Loucy (cell line): ENCODE data around the gene TMEM163.

Source experiments
- H2AFZ ChIP-seq: fragments of 200-600 bp; sonication (generic); 2 replicates; pipeline ENCODE4 v1.6.0; 2016; ENCODE audit warnings: antibody characterized with exemption, mild to moderate bottlenecking, low read length, moderate library complexity
- H3F3A ChIP-seq: fragments of 200-600 bp; 2 replicates; pipeline ENCODE4 v1.6.0; 2016; ENCODE audit warnings: antibody characterized with exemption, low read depth, mild to moderate bottlenecking
- H3K27me3 ChIP-seq: fragments of 200-600 bp; sonication (generic); 2 replicates; pipeline ENCODE4 v1.6.1; 2014; ENCODE audit warnings: low read length, mild to moderate bottlenecking; ENCODE audit not compliant: insufficient read depth, poor library complexity, severe bottlenecking
- H3K36me3 ChIP-seq: fragments of 200-600 bp; sonication (generic); 2 replicates; pipeline ENCODE4 v1.6.1; 2016; ENCODE audit warnings: low read length; ENCODE audit not compliant: insufficient read depth
- H3K4me1 ChIP-seq: fragments of 200-600 bp; sonication (generic); 2 replicates; pipeline ENCODE4 v1.5.1; 2014; ENCODE audit warnings: low read length, mild to moderate bottlenecking; ENCODE audit not compliant: insufficient read depth, poor library complexity, severe bottlenecking
- H3K4me2 ChIP-seq: fragments of 200-600 bp; sonication (generic); 2 replicates; pipeline ENCODE4 v1.6.0; 2014; ENCODE audit warnings: antibody characterized with exemption, low read length, low read depth, mild to moderate bottlenecking; ENCODE audit not compliant: poor library complexity, severe bottlenecking
- H3K4me3 ChIP-seq: fragments of 200-600 bp; sonication (generic); 2 replicates; pipeline ENCODE4 v1.5.1; 2014; ENCODE audit warnings: low read length, mild to moderate bottlenecking, mixed read lengths; ENCODE audit not compliant: poor library complexity, severe bottlenecking
- H3K79me2 ChIP-seq: fragments of 200-600 bp; sonication (generic); 2 replicates; pipeline ENCODE4 v1.6.1; 2014; ENCODE audit warnings: low read length; ENCODE audit not compliant: insufficient read depth
- H3K9ac ChIP-seq: fragments of 200-600 bp; sonication (generic); 2 replicates; pipeline ENCODE4 v1.6.0; 2014; ENCODE audit warnings: mild to moderate bottlenecking, low read depth, low read length, moderate library complexity; ENCODE audit not compliant: poor library complexity, severe bottlenecking
- H3K9me2 ChIP-seq: fragments of 200-600 bp; sonication (generic); replicated peaks from 2 replicates; pipeline ENCODE4 v1.6.1; 2016; ENCODE audit warnings: low read depth, low read length, mixed read lengths
- H3K9me3 ChIP-seq: fragments of 200-600 bp; sonication (generic); 2 replicates; pipeline ENCODE4 v1.6.1; 2014; ENCODE audit warnings: mild to moderate bottlenecking, antibody characterized with exemption, low read length, low read depth; ENCODE audit not compliant: insufficient read depth
- H4K20me1 ChIP-seq: fragments of 200-600 bp; sonication (generic); 2 replicates; pipeline ENCODE4 v1.6.0; 2014; ENCODE audit warnings: antibody characterized with exemption, low read length, mild to moderate bottlenecking; ENCODE audit not compliant: insufficient read depth, poor library complexity, severe bottlenecking
- CTCF ChIP-seq: fragments of 200-600 bp; sonication (generic); conservative IDR thresholded peaks from 2 replicates; pipeline ENCODE4 v1.5.1; 2014; ENCODE audit warnings: mild to moderate bottlenecking, antibody characterized with exemption, low read length
- EZH2phosphoT487 ChIP-seq: fragments of 200-600 bp; IDR thresholded peaks from 2 replicates; pipeline ENCODE4 v1.6.1; 2018; ENCODE audit warnings: antibody characterized with exemption, mild to moderate bottlenecking, moderate library complexity, borderline replicate concordance

The TMEM163 gene

GRCh38 chr2:134628453-134628852 lies 90.3 kb downstream of the TMEM163 start:
- Histone ChIP-seq H3K9me3 (no peaks in the 10 kb centered on the region), H3K9ac (no peak overlapping the region), H2AFZ (no peak overlapping the region), H3K4me2 (no peak overlapping the region), H3K36me3 (no peaks in the 10 kb centered on the region), H3F3A (no peaks in the 10 kb centered on the region), H3K79me2 (no peaks in the 10 kb centered on the region), H3K4me3 (no peak overlapping the region), H3K27me3 (no peaks in the 10 kb centered on the region), H3K4me1 (no peaks in the 10 kb centered on the region), H3K9me2 (no peaks in the 10 kb centered on the region), H4K20me1 (no peaks in the 10 kb centered on the region)
- TF ChIP-seq EZH2phosphoT487 = no peak
- TF ChIP-seq CTCF = no peak

GRCh38 chr2:134626781-134627180 lies 92.0 kb downstream of the TMEM163 start:
- Histone ChIP-seq H3K9ac (no peak overlapping the region), H3K9me2 (no peaks in the 10 kb centered on the region), H3K9me3 (no peaks in the 10 kb centered on the region), H3F3A (no peaks in the 10 kb centered on the region), H3K79me2 (no peaks in the 10 kb centered on the region), H3K27me3 (no peaks in the 10 kb centered on the region), H2AFZ (no peak overlapping the region), H3K36me3 (no peaks in the 10 kb centered on the region), H3K4me1 (no peaks in the 10 kb centered on the region), H4K20me1 (no peaks in the 10 kb centered on the region), H3K4me2 (no peak overlapping the region), H3K4me3 (no peak overlapping the region)
- TF ChIP-seq EZH2phosphoT487 (no peak), CTCF (no peak)

- Histone ChIP-seq H3K4me1 (no peaks in the 10 kb centered on the region), H3K9me2 (no peaks in the 10 kb centered on the region), H3K79me2 (no peaks in the 10 kb centered on the region), H3K9me3 (no peaks in the 10 kb centered on the region), H2AFZ (no peak overlapping the region), H3K36me3 (no peaks in the 10 kb centered on the region), H3K27me3 (no peaks in the 10 kb centered on the region), H3K9ac (no peak overlapping the region), H3K4me2 (no peak overlapping the region), H4K20me1 (no peaks in the 10 kb centered on the region), H3K4me3 (no peak overlapping the region), H3F3A (no peaks in the 10 kb centered on the region)
- TF ChIP-seq EZH2phosphoT487 (no peak), CTCF (no peak)
These were observed 93.5 kb downstream of the TMEM163 start for GRCh38 chr2:134625311-134625710.
